Prostate gland (tissue), 2 donors: Measurements from ENCODE around the gene ATP6V0E2. TPM values are rescaled to one million over a fixed set of nuclear protein-coding genes. Genes with fewer than 3 reads are reported as not detected.

Experiments
- DNase-seq: peaks from one replicate; pipeline ENCODE4 v3.0.0-alpha.2; 2019; ENCODE audit warnings: low spot score
- H3K27ac ChIP-seq, 2 donors: fragments of 200-600 bp; sonication (generic); 2 replicates each; pipeline ENCODE4 v1.5.1; 2017 to 2019
- H3K27me3 ChIP-seq: fragments of 200-600 bp; sonication (generic); replicated peaks from 2 replicates; pipeline ENCODE4 v1.5.1; 2019; ENCODE audit not compliant: insufficient read depth
- H3K36me3 ChIP-seq, 2 donors: fragments of 200-600 bp; sonication (generic); 1 replicate in 1 of 2; 2 replicates in 1 of 2; pipeline versions ENCODE4 v1.5.1 to v1.8.1; 2017 to 2019
- H3K4me1 ChIP-seq: fragments of 200-600 bp; sonication (generic); replicated peaks from 2 replicates; pipeline ENCODE4 v1.5.1; 2019
- H3K4me3 ChIP-seq, 2 donors: fragments of 200-600 bp; sonication (generic); 2 replicates each; pipeline ENCODE4 v1.5.1; 2017 to 2019
- H3K9me3 ChIP-seq: fragments of 200-600 bp; sonication (generic); 2 replicates; pipeline ENCODE4 v1.5.1; 2017
- POLR2A ChIP-seq: fragments of 450-650 bp; IDR thresholded peaks from one replicate; pipeline ENCODE4 v1.6.1; 2016; ENCODE audit warnings: antibody characterized with exemption, mild to moderate bottlenecking
- POLR2AphosphoS5 ChIP-seq: sonication (generic); formaldehyde crosslinking; IDR thresholded peaks from one replicate; pipeline ENCODE4 v1.6.1; 2017; ENCODE audit warnings: antibody characterized with exemption
- WGBS: methylation state at CpG from one replicate; pipeline ENCODE4 v1.1.5; 2018; 5-methylcytosine and 5-hydroxymethylcytosine counted together
- intact Hi-C: fragments of 100-400 bp; cut with DNase I; formaldehyde crosslinking; loops from one replicate; pipeline ENCODE4 v1.14.2; 2022
- total RNA-seq, 2 donors: library from RNA; depleted of rRNA; stranded (reverse); fragments of >200 nt; gene quantifications; one replicate each; pipeline ENCODE4 v1.1.0, GENCODE V29; 2016
- TF ChIP-seq, protein P1 (sequence below), 4 experiments: fragments of 200-600 bp in 2 of 4; fragments of 450-650 bp in 2 of 4; sonication (generic) in 2 of 4; IDR thresholded peaks; 1 replicate in 3 of 4; 2 replicates in 1 of 4; pipeline ENCODE4 v1.5.1; 2016 to 2019; ENCODE audit warnings: antibody characterized with exemption in 4 of 4, mild to moderate bottlenecking in 2 of 4, moderate library complexity in 2 of 4

ATP6V0E2 gene
- 10 to 100 TPM; 67.3 to 95.3 TPM for total RNA-seq

GRCh38 chr7:149873074-149873969 lies at the start of gene ATP6V0E2:
Gene ATP6V0E2 (plus strand): TSS chr7:149873969. CDS start chr7:149874066, 97 bp downstream.
- Histone ChIP-seq H3K36me3 (no peaks in the 10 kb centered on the region), H3K27ac (peak within 1 kb of the TSS; percentile 82 to 91), H3K9me3 (no peaks in the 10 kb centered on the region), H3K4me3 (peak within 1 kb of the TSS; percentile 61 to 82), H3K27me3 (no peaks in the 10 kb centered on the region), H3K4me1 (peaks cover 4% of the 10 kb centered on the region)
- WGBS = under 1% methylated on average over 74 of the region's 93 CpGs
- TF ChIP-seq POLR2A (peak; percentile 71), POLR2AphosphoS5 (peak; percentile 85)
- TF ChIP-seq, protein P1, sequence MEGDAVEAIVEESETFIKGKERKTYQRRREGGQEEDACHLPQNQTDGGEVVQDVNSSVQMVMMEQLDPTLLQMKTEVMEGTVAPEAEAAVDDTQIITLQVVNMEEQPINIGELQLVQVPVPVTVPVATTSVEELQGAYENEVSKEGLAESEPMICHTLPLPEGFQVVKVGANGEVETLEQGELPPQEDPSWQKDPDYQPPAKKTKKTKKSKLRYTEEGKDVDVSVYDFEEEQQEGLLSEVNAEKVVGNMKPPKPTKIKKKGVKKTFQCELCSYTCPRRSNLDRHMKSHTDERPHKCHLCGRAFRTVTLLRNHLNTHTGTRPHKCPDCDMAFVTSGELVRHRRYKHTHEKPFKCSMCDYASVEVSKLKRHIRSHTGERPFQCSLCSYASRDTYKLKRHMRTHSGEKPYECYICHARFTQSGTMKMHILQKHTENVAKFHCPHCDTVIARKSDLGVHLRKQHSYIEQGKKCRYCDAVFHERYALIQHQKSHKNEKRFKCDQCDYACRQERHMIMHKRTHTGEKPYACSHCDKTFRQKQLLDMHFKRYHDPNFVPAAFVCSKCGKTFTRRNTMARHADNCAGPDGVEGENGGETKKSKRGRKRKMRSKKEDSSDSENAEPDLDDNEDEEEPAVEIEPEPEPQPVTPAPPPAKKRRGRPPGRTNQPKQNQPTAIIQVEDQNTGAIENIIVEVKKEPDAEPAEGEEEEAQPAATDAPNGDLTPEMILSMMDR (IDR thresholded peaks at IDR 0.05) = no peak
- intact Hi-C loops = loop anchor here (2.0 kb wide), 1 partner anchor 35 kb away; the partner anchor contains the start of gene ZNF862
- peak; percentile 95 for DNase-seq

DNA sequence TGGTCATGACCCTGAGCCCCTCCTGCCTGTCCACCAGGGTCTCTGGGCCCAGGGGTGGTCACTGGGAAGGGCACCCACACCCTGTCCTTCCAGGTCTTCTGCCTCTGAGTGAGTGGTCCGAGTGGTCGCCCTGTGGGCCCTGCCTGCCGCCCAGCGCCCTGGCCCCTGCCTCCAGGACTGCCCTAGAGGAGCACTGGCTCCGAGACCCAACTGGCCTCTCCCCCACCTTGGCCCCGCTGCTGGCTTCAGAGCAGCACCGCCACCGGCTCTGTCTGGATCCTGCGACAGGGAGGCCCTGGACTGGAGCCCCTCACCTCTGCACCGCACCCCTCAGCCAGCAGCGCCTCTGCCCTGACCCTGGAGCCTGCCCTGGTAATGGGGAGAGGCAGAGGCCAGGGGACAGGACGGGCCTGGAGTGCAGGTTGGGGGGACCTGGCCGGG lies 49.4 kb upstream of the ATP6V0E2 start:
- no peaks in the 10 kb centered on the region for H3K27me3 ChIP-seq
- no peaks in the 10 kb centered on the region for H3K9me3 ChIP-seq
- DNase-seq = no peak
- no peak overlapping the region for H3K27ac ChIP-seq
- H3K4me1 ChIP-seq = no peaks in the 10 kb centered on the region
- TF ChIP-seq POLR2A = no peak
- TF ChIP-seq POLR2AphosphoS5 = no peak
- TF ChIP-seq, protein P1 (IDR thresholded peaks at IDR 0.05) = no peak
- intact Hi-C loops = no loop called here
- H3K36me3 ChIP-seq = no peaks in the 10 kb centered on the region
- WGBS = 91% methylated on average over 13 of the region's 13 CpGs
- H3K4me3 ChIP-seq = no peak overlapping the region

DNA sequence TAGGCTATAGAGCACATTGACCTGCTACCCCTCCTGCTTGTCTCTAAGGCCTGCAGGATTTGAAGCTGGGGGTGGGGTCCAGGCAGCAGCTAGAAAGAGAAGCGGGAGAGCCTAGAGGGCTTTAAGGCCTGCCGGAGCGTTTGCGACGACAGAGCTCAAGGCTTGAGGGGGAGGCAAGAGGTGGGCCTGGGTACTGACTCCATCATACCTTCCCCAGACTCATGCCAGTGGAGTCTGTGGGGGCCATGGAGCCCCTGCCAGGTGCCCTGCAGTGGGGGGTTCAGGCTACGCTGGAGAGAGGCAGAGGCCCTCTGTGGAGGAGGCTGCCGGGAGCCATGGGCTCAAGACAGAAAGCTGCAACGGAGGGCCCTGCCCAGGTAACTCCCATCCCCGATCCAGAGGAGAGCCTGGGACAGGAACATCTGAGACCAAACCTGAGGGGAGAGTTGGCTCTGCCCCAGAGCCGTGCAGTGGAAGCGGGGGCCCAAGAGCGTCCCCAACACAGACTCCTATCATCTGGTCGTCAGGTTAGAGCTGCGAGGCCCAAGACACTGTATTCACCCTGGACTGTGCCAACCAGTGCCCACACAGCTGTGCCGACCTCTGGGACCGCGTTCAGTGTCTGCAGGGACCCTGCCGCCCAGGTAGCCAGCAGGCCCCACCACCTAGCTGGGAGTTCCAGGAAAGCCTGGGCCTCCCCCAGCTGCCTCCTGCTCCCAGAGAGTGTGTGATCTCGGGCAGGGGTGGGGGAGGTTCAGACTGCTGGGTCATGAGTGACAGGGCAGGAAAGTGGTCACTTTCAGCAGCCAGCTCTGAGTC lies 48.8 kb upstream of the ATP6V0E2 start:
- Histone ChIP-seq H3K27ac (no peak overlapping the region), H3K27me3 (no peaks in the 10 kb centered on the region), H3K9me3 (no peaks in the 10 kb centered on the region), H3K36me3 (no peaks in the 10 kb centered on the region), H3K4me1 (no peaks in the 10 kb centered on the region), H3K4me3 (no peak overlapping the region)
- intact Hi-C loops = no loop called here
- DNase-seq = no peak
- TF ChIP-seq POLR2AphosphoS5 (no peak), POLR2A (no peak)
- TF ChIP-seq, protein P1 (IDR thresholded peaks at IDR 0.05) = no peak
- WGBS = 96% methylated on average over 19 of the region's 19 CpGs

GRCh38 chr7:149825567-149826343 lies 48.0 kb upstream of the ATP6V0E2 start:
- Histone ChIP-seq H3K27ac (no peak overlapping the region), H3K4me3 (no peak overlapping the region), H3K27me3 (no peaks in the 10 kb centered on the region), H3K36me3 (no peaks in the 10 kb centered on the region), H3K4me1 (no peaks in the 10 kb centered on the region), H3K9me3 (no peaks in the 10 kb centered on the region)
- intact Hi-C loops = no loop called here
- no peak for DNase-seq
- 75% methylated on average over 17 of the region's 19 CpGs for WGBS
- TF ChIP-seq POLR2AphosphoS5 = no peak
- TF ChIP-seq, protein P1 (IDR thresholded peaks at IDR 0.05) = no peak
- no peak for TF ChIP-seq POLR2A
